NCI-H1930 (cell line): ENCODE data around the gene KRT16.
"Not testable (repeated sequence)": the region's sequence is repeated elsewhere in the genome, so short reads cannot be mapped to it uniquely, and the experiment has no call there.

Source experiments
- DNase-seq, 2 experiments: peaks; one replicate each; lab custom pipeline; 2025; lab: John Stamatoyannopoulos, UW

KRT16 gene

DNA sequence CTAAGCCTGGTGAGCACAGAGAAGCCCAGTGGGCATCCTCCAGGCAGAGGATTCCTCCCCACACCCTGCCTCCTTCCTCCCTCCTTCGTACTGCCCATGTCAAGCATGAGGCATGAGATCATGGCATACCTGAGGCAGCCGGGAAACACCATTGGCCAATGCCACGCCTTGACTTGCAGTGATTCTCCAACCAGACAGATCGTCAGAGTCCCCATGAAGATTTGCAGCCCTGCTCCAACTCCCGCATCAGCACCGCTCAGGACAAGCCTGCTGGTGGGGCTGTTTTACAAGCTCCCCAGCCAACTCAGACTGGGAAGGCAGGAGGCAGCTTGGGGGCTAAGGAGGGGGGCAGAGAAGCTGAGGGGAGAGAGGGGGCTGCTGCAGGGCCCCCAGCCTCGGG is 2.9 kb upstream of the KRT16 start:
- DNase-seq = no peak

DNA sequence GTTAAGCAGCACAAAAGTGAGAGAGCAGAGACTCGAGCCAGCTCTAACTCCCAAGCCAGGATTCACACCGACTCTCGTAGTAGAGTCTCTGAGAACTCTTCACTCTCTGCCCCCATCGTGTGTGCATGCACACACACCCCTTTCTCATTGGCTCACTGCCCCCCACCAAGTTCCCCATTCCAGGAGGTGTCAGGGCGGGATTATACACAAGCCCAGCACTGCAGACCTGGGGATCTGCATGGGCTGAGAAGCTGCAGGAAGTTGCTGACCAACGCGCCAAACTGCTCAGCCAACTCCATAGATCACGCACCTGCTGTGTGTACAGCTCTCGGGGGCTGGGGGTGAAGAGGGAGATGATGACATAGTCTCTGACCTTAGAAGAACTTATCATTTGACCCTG is 2.2 kb upstream of the KRT16 start:
- not testable (repeated sequence) for DNase-seq

- no peak for DNase-seq
Observed at GRCh38 chr17:41614098-41614497, 1.5 kb upstream of the KRT16 start.

- DNase-seq = no peak
Observed at GRCh38 chr17:41613277-41614082, 913 bp upstream of the KRT16 start.

- DNase-seq = no peak
Observed at GRCh38 chr17:41610965-41611640, 1.5 kb downstream of the KRT16 start.

- not testable (repeated sequence) for DNase-seq
Observed at GRCh38 chr17:41610061-41610517, 2.5 kb downstream of the KRT16 start.

- not testable (repeated sequence) for DNase-seq
Observed at GRCh38 chr17:41606930-41607329, 5.6 kb downstream of the KRT16 start.

- DNase-seq = no peak
Observed at GRCh38 chr17:41602524-41602923, 10.0 kb downstream of the KRT16 start.

- no peak for DNase-seq
Observed at GRCh38 chr17:41600318-41600717, 12.2 kb downstream of the KRT16 start.

GRCh38 chr17:41599680-41600079 is 12.9 kb downstream of the KRT16 start:
- DNase-seq = no peak

GRCh38 chr17:41595585-41595984 is 17.0 kb downstream of the KRT16 start:
- no peak for DNase-seq

DNA sequence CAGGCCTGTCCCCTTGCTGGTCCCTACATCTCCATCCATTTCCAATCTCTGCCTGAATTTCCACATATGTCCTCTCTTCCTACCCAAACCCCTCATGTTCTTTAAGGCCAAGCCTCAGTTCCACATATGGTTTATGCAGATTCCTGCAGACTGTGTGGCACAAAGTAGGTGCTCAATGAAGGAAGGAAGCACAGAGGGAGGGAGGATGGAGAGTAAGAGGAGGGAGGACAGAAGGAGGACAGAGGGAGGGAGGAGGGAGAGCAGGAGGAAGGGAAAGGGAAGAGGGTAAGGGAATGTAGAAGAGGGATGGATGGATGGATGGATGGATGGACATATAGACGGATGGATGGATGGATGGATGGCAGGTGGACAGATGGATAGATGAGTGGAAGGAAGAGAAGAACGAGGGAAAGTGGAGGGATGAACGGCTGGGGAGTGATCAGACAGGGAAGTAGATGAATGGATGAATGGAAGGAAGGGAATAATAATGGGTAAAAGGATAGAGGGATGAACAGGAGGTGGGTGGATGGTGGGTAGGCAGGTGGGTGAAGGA is 18.1 kb downstream of the KRT16 start:
- no peak for DNase-seq

- no peak for DNase-seq
Observed at GRCh38 chr17:41593306-41593981, 19.1 kb downstream of the KRT16 start.

GRCh38 chr17:41592601-41593305 is 19.8 kb downstream of the KRT16 start:
- DNase-seq = no peak

- no peak for DNase-seq
Observed at GRCh38 chr17:41589301-41589700, 23.3 kb downstream of the KRT16 start.

DNA sequence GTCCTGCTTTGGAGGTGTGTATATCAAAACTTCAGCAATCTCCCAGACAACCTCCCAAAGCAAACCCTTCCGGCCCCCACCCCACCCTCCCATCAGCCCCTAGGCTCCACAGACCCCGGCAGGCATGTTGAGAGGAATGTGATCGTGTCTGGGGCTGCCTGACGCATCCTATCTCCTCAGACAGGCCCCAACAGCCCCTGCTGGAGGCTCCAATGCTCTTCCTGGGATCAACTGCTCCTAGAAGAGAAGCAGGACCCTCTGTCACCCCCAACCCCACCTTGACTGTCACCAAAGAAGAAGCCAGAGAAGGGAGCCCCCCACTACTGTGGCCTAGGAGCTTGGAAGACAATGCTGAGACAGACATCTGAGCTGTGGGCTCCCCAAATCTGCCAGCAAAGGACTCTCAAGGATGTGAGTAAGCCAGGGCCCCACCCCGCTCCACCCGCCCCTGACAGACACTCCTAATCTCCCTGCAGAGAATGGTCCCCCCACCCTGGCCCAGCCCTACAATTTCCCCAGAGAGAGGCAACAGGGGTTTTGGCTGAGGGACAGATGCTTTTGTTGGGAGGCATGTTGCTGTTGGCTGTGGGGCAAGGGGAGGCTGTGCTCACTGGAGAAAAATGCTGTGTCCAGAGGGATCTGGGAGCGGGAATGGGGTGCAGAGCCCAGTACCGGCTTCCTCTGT is 24.3 kb downstream of the KRT16 start:
- no peak for DNase-seq

GRCh38 chr17:41586863-41587495 is 25.6 kb downstream of the KRT16 start, which contains the start of gene KRT14:
KRT14 (minus strand) TSS chr17:41586895; CDS start chr17:41586834, 61 bp downstream.
- no peak for DNase-seq

DNA sequence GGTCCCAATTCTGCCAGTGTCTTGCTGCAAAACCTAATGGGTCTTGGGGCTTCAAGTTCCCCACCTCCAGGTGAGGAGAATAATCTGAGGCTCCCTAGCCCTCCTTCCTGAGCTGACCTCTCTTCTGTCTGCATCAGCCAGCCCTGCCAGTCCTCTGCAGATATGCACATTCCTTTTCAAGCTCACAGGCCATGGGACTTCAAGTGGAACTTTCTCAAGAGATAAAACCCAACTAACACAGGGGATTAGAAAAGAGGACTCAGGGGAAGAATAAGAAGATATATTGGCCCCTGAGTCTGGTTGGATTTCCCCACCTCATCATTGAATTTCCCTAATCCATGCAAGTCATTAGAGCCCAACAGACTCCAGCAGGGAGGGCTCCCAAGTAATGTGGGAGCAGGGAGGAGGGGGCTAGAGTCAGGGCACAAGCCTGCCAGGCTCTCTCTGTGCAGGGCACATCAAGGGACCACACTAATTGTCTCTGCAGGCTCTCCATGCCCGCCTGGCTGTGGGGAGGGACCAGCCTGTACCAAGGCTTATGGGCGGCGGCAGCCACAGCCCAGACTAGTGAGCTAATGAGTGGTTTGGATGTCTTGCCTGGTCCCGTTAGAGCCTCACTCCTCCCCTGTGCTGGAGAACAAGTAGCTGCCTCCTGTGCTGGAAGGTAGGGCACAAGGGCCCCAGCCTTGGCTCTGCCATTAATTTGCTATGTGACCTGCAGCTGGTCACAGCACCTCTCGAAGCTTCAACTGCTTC is 27.1 kb downstream of the KRT16 start:
- no peak for DNase-seq

- not testable (repeated sequence) for DNase-seq
Observed at GRCh38 chr17:41584331-41584927, 28.1 kb downstream of the KRT16 start.
